Endometrium (tissue), 2 donors: ENCODE results near the gene OSBPL8.
"Not testable (repeated sequence)": the region's sequence is repeated elsewhere in the genome, so short reads cannot be mapped to it uniquely, and the experiment has no call there.

Source experiments
- FAIRE-seq: peaks from 2 replicates; lab custom pipeline; 2012; peaks lifted over from hg19 to GRCh38; lab: Jason Lieb, UNC
- donor health status: control.
- donor health status: control.

Gene OSBPL8

GRCh38 chr12:76413121-76413520 is 146.4 kb downstream of the OSBPL8 start:
- FAIRE-seq: no peak

- FAIRE-seq: no peak
Observed at GRCh38 chr12:76410781-76411180, 148.8 kb downstream of the OSBPL8 start.

DNA sequence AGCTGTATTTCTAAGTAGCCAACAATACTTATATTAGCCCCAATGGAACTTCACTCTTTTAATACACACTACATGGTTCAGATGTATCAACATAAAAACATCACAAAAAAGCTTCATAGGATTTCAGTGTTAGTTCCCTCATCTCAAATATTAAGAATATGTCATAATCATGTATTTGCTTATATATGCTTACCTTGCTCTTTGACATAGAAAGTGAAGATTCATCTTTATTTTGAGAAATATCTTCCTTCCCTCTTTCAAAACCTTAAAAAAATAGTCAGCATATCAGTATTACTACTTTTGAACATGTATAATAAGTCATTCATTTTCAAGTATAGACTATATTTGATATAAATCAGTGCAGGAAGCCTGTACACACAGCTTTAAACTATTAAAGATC is 149.2 kb downstream of the OSBPL8 start:
- FAIRE-seq: no peak

GRCh38 chr12:76409074-76409473 is 150.5 kb downstream of the OSBPL8 start:
- no peak for FAIRE-seq

DNA sequence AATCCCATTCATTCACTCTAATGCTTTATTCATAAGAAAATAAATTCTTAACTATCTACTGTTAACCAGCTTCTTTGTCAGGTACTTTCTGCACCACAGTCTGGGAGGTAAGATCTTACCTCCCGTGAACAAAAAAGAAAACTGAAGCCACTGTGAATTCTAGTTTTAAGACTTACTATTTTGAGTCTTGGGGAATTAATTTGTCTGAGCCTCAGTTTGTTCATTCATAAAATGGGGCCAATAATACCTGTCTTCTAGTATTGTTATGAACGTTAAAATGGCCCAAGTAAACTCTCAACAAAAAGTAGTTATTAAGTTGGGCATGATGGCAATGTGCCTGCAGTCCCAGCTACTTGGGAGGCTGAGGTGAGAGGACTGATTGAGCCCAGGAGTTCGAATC is 151.9 kb downstream of the OSBPL8 start:
- FAIRE-seq: no peak

DNA sequence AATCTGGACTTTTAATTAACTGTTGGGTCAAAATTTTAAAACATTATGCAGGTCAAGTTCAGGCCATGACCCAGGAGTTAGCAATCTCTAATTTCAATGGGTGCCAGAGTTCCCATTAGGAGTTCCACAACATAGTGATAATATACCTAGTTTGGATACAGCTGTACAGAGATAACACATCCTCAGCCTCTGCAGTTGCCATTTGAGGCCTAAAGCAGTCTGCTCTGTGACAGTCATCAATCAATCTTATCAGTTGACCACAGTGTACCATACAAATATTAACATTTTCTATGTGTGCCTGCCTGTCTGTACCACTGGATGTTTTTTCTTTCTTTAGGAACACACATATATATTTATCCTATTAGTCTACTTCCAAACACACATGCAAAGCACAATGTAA is 157.3 kb downstream of the OSBPL8 start:
- FAIRE-seq: no peak

DNA sequence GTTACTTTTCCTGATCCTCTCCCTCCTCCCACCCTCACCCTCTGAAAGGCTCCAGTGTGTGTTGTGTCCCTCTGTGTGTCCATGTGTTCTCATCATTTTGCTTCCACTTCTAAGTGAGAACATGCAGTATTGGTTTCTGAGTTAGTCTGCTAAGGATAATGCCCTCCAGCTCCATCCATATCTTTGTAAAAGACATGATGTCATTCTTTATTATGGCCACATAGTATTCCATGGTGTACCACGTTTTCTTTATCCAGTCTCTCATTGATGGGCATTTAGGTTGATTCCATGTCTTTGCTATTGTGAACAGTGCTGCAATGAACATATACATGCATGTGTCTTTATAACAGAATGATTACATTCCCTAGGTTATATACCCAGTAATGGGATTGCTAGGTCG is 159.4 kb downstream of the OSBPL8 start:
- FAIRE-seq: no peak

GRCh38 chr12:76399040-76399439 is 160.5 kb downstream of the OSBPL8 start:
- no peak for FAIRE-seq

DNA sequence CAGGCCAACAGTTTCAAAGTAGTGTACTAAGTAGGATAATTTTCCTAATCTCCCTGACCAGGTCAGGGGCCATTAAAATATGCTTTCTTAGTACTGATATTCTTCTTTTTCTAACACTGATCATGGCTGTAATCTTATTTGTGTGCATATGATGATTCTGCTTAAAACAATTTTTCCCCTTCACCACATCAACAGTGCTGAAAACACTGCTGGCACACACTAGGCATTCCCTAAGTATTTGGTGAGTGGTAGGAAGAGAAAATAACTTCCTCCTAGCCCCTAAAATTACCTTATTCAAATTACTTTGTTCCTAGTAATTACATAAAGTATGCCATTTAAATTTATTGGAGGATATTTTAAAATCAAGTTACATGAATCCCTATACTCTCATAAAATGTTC is 161.5 kb downstream of the OSBPL8 start:
- FAIRE-seq: no peak

GRCh38 chr12:76391461-76391860 is 168.1 kb downstream of the OSBPL8 start:
- FAIRE-seq: no peak

GRCh38 chr12:76387614-76388013 is 172.0 kb downstream of the OSBPL8 start:
- no peak for FAIRE-seq

GRCh38 chr12:76384560-76384959 is 175.0 kb downstream of the OSBPL8 start:
- no peak for FAIRE-seq

GRCh38 chr12:76383988-76384387 is 175.6 kb downstream of the OSBPL8 start:
- FAIRE-seq: no peak

DNA sequence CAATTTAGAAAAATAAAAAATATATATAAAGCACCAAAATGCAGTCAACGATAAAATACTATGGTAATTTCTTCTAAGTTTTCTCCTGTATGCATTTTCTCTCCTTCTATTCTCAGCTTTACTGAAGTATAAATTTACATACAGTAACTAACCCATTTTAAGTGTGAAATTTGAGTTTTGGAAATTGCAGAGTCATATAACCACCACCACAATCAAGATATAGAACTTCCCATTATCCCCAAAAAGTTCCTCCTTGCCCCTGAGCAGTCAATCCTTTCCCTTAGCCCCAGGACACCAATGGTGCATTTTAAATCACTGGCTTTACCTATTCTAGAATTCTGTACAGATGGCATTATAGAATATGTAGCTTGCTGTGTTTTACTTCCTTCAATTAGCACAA is 180.3 kb downstream of the OSBPL8 start:
- no peak for FAIRE-seq

DNA sequence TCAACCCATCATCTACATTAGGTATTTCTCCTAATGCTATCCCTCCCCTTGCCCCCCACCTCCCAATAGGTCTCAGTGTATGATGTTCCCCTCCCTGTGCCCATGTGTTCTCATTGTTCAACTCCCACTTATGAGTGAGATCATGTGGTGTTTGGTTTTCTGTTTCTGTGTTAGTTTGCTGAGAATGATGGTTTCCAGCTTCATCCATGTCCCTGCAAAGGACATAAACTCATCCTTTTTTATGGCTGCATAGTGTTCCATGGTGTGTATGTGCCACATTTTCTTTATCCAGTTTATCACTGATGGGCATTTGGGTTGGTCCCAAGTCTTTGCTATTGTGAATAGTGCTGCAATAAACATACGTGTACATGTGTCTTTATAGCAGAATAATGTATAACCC is 182.7 kb downstream of the OSBPL8 start:
- FAIRE-seq: not testable (repeated sequence)

GRCh38 chr12:76375939-76376338 is 183.6 kb downstream of the OSBPL8 start:
- no peak for FAIRE-seq

- no peak for FAIRE-seq
Observed at GRCh38 chr12:76375470-76375869, 184.1 kb downstream of the OSBPL8 start.

DNA sequence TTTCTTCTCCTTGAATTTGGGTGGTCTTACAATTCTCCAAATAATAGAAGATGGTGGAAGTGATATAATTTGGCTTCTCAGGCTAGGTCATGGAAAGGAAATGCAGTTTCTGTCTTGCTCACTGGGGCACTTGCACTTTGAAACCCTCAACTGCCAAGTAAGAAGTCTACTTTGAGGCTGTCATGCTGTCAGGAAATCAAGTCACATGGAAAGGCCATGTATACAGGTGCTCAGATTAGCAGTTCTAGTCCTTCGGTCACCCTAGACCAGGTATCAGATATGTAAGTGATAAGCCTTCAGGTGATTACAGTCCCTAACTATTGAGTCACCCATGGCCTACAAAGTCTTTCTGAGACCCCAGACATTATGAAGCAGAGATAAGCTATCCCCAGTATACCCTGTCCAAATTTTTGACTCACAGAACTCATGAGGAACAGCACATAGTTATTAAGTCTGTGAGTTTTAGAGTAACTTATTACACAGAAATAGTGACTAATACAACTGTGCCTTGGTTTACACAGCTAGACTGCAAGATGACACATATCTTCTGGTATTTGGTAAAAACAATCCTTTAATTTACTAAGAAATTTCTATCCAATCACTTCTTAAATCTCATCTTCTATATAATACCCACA is 185.1 kb downstream of the OSBPL8 start:
- FAIRE-seq: no peak

DNA sequence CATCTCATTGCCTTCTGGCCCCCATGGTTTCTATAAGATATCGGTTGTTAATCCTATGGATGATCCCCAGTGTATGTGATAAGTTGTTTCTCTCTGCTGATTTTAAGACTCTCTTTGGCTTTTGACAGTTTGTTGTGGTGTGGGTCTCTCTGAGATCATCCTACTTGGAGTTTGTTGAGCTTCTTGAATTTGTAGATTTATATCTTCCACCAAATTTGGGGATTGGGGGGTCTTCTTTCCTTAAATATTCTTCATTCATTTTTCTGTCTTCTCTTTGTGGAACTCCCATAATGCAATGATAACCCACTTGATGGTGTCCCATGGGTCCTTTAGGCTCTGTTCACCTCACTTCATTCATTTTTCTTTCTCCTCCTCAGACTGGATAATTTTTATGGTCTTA is 191.3 kb downstream of the OSBPL8 start:
- FAIRE-seq: no peak

DNA sequence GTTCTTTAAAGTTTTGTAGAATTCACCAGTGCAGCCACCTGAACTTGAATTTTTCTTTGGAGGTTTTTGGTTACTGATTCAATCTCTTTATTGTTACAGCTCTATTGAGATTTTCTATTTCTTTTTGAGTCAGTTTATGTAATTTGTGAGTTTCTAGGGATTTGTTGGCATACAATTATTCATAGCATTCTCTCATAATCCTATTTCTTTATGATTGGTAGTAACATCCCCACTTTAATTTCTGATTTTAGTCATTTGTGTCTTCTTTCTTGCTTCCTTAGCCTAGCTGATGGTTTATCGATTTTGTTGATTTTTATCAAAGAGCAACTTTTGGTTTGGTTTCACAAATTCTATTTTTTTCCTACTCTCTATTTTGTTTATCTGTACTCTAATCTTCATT is 193.4 kb downstream of the OSBPL8 start:
- no peak for FAIRE-seq

GRCh38 chr12:76364131-76364530 is 195.4 kb downstream of the OSBPL8 start:
- FAIRE-seq: not testable (repeated sequence)

- FAIRE-seq: no peak
Observed at GRCh38 chr12:76360316-76360715, 199.3 kb downstream of the OSBPL8 start.

DNA sequence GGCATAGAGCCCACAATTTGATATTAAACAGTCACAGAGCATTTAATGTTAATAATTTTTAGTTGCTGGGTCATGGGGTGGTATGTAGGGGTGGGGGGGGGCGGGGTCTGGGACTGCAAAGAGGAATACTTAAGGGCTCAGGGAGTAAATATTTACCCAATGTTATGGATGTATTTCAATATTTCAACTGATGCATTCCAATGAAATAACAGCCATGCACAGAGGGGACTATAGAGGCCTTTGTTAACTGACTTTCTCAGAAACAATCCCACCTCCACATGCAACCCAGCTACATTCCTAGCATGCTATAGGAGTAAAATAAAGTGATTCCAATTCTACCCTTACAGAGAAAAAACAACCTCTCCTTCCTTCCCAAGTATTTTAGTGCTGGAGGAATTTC is 203.5 kb downstream of the OSBPL8 start:
- no peak for FAIRE-seq

DNA sequence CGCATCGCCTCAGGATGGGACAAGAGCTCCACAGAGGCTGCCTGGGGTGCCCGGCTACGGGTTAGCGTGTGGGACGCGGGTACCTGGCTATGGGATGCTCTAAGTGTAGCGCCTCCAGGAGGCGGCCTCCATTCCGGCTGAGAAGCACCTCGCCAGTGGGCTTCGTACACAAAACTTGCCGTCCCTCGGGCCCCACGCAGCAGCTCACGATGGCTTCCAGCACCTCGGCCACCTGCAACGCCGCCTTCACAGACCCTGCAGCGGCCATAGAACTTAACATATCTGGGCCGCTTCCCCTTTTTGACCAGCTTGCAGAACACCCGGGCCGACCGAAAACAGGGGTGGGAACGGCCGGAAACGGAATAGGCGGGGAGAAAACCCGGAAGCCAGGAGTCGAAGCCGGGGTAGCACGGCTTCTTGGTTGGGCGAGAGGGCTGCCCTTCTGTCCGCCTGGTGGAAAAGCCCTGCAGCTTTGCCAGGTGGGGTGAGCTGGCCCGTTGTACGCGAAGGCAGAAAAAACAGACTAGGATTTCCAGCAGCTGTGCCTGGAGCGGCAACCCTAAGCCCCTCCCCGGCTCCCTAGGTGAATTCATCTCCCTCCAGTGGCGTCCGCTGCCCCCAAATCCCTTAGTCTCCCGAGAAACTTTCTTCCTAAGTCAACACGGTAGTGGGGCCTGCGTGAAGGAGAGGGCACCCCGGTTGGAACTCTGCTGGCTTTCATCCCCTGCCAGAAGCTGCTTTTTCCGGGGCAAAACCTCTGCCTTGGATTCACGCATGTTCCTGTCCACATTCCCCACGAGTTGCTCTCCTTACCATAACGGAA is 211.3 kb downstream of the OSBPL8 start, which contains the start of gene BBS10:
Gene BBS10, minus strand, starts transcription at position 337 of the 823 bp plus-strand sequence. Its CDS starts 57 bp downstream, at position 280.
- peak; percentile 60 for FAIRE-seq
